Natural killer cell (primary cell): Measurements from ENCODE around the gene BBLN. TPM values are rescaled to one million over a fixed set of nuclear protein-coding genes. Genes with fewer than 3 reads are reported as not detected.

Experiments
- ATAC-seq, 3 donors: fragments of 150-1000 bp in 2 of 3; fragments of 200-7000 bp in 1 of 3; cut with Tn5 transposase; 1 replicate in 1 of 3; 2 replicates in 2 of 3; pipeline ENCODE4 v1.10.0; 2021; ENCODE audit warnings: mild to moderate bottlenecking in 2 of 3, moderate library complexity in 2 of 3
- DNase-seq, 2 donors: peaks; one replicate each; pipeline versions ENCODE4 v3.0.0 to v3.0.0-alpha.2; 2013 to 2021; ENCODE audit warnings: mixed read lengths in 1 of 2
- H3K27ac ChIP-seq: one replicate; pipeline ENCODE4 v1.5.1; 2013; ENCODE audit warnings: mild to moderate bottlenecking, low read length
- H3K27me3 ChIP-seq: one replicate; pipeline ENCODE4 v1.6.1; 2013; ENCODE audit warnings: low read length; ENCODE audit not compliant: control insufficient read depth, insufficient read depth
- H3K36me3 ChIP-seq: one replicate; pipeline ENCODE4 v1.6.1; 2013; ENCODE audit warnings: low read length; ENCODE audit not compliant: control insufficient read depth, insufficient read depth
- H3K4me1 ChIP-seq: one replicate; pipeline ENCODE4 v1.6.1; 2013; ENCODE audit warnings: low read length; ENCODE audit not compliant: control insufficient read depth, insufficient read depth
- H3K4me3 ChIP-seq: one replicate; pipeline ENCODE4 v1.5.1; 2013; ENCODE audit warnings: low read length
- H3K9me3 ChIP-seq: one replicate; pipeline ENCODE4 v1.6.1; 2013; ENCODE audit warnings: low read length; ENCODE audit not compliant: control insufficient read depth, insufficient read depth
- H3K27ac Mint-ChIP-seq, 2 donors: one replicate each; pipeline ENCODE4 v1.8.0; 2022; ENCODE audit warnings: mild to moderate bottlenecking in 2 of 2, mixed read lengths in 2 of 2, moderate library complexity in 1 of 2
- H3K27me3 Mint-ChIP-seq, 2 donors: one replicate each; pipeline ENCODE4 v1.8.0; 2022; ENCODE audit warnings: low read depth in 2 of 2, mixed read lengths in 2 of 2
- H3K36me3 Mint-ChIP-seq: one replicate; pipeline ENCODE4 v1.8.0; 2022; ENCODE audit warnings: mixed read lengths
- H3K4me1 Mint-ChIP-seq, 2 donors: one replicate each; pipeline ENCODE4 v1.8.0; 2022; ENCODE audit warnings: mixed read lengths in 2 of 2
- H3K4me3 Mint-ChIP-seq: one replicate; pipeline ENCODE4 v1.8.0; 2022; ENCODE audit warnings: mild to moderate bottlenecking, moderate library complexity, mixed read lengths
- H3K9me3 Mint-ChIP-seq, 2 donors: one replicate each; pipeline ENCODE4 v1.8.0; 2022; ENCODE audit warnings: mixed read lengths in 2 of 2
- WGBS: methylation state at CpG from one replicate; pipeline ENCODE4 v1.1.7; 2013; ENCODE audit warnings: missing lambda C conversion rate; ENCODE audit not compliant: insufficient coverage; 5-methylcytosine and 5-hydroxymethylcytosine counted together
- intact Hi-C: fragments of 100-400 bp; cut with micrococcal nuclease; formaldehyde crosslinking; loops from one replicate; pipeline ENCODE4 v1.14.2; 2022
- total RNA-seq, 4 donors: library from RNA; stranded (reverse); fragments of 120-200 nt in 1 of 4; gene quantifications; one replicate each; pipeline versions ENCODE4 v1.2.3 to v1.2.4, GENCODE V29; 2013 to 2022
- TF ChIP-seq, protein P1 (sequence below): fragments of 200-600 bp; IDR thresholded peaks from one replicate; pipeline ENCODE4 v1.8.0; 2022; ENCODE audit warnings: antibody characterized with exemption

BBLN gene
- total RNA-seq, 3 donors from 2014 or later (not counting 1 experiment from before 2014, with no cell fraction given), result 61.8 to 74.0 (median 69.3) TPM

DNA sequence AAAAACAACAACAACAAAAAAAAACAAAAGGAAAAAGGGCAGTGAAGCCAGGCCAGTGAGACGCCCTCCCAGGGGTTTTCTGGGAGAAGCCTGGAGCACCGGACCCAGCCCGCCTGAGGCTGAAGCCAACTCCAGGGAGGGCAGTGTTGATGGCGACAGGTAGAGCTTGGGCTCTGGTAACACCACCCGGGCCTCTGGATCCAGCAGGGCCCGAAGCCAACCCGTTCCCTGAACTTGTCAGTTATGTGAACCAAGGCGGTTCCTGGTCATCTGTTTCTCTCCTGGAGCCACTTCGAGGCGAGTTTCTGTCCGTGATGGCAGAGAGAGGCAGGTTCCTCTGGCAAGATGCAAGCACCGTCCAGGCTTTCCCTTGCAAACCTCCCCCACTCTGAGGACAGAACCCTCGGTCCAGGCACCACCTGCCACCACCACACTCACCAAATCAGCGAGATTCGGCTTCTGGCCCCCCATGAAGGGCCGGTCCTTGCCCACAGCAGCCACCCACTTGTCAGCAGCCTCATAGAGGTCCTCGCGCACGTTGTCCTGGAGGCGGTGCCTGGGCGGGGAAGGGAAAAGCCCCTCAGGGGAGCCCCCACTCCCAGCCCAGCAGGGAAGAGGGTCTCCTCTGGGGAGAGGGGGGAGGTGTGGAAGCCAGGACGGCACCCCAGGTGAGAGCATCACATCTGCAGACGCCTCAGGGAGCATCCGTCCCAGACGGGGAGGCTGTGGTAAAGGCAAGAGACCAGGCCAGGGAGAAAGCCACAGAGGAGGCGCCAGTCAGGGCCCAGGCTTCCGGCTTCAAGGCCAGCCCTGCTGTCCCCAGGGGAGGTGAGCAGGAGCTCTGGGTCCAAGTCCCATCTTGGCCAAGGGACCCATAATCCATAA is 37.9 kb upstream of the BBLN start:
- TF ChIP-seq, protein P1, sequence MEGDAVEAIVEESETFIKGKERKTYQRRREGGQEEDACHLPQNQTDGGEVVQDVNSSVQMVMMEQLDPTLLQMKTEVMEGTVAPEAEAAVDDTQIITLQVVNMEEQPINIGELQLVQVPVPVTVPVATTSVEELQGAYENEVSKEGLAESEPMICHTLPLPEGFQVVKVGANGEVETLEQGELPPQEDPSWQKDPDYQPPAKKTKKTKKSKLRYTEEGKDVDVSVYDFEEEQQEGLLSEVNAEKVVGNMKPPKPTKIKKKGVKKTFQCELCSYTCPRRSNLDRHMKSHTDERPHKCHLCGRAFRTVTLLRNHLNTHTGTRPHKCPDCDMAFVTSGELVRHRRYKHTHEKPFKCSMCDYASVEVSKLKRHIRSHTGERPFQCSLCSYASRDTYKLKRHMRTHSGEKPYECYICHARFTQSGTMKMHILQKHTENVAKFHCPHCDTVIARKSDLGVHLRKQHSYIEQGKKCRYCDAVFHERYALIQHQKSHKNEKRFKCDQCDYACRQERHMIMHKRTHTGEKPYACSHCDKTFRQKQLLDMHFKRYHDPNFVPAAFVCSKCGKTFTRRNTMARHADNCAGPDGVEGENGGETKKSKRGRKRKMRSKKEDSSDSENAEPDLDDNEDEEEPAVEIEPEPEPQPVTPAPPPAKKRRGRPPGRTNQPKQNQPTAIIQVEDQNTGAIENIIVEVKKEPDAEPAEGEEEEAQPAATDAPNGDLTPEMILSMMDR, result no peak
- Histone ChIP-seq H3K4me1 (peaks cover 31% of the 10 kb centered on the region), H3K27ac (no peak overlapping the region), H3K4me3 (no peak overlapping the region), H3K27me3 (no peaks in the 10 kb centered on the region), H3K36me3 (peaks cover 27% of the 10 kb centered on the region), H3K9me3 (no peaks in the 10 kb centered on the region)
- intact Hi-C loops, result no loop called here
- H3K9me3 Mint-ChIP-seq, result no peaks in the 10 kb centered on the region
- H3K4me3 Mint-ChIP-seq, result no peak overlapping the region
- H3K4me1 Mint-ChIP-seq, result peaks cover 13 to 27% of the 10 kb centered on the region in 2 donors
- WGBS, result 91% methylated on average over 27 of the region's 27 CpGs
- no peaks in the 10 kb centered on the region for H3K27me3 Mint-ChIP-seq
- ATAC-seq, result no peak
- H3K27ac Mint-ChIP-seq, result no peak overlapping the region
- H3K36me3 Mint-ChIP-seq, result no peaks in the 10 kb centered on the region
- no peak for DNase-seq

DNA sequence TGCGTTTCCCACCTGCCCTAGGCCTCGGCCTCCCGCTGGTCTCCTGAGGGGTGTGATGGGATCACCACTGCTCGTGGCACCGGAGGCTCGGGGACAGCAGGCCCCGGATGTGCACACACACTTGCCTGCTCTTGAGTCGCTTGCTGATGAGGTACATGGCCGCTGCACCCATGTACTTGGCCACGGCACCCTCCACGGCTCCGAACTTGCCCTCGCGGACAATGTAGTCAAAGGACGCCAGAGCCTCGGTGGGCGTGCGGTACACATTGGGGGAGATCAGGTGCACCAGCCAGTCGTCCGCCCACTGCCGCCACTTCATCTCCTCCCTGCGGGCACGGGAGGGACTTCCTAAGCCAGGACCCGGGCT is 37.3 kb upstream of the BBLN start:
- H3K27me3 Mint-ChIP-seq, result no peaks in the 10 kb centered on the region
- H3K27me3 ChIP-seq, result no peaks in the 10 kb centered on the region
- TF ChIP-seq, protein P1, result no peak
- peaks cover 27% of the 10 kb centered on the region for H3K36me3 ChIP-seq
- intact Hi-C loops, result no loop called here
- ATAC-seq (no peak), DNase-seq (no peak)
- WGBS, result 97% methylated on average over 24 of the region's 24 CpGs
- no peak overlapping the region for H3K4me3 ChIP-seq
- H3K27ac ChIP-seq, result no peak overlapping the region
- H3K9me3 Mint-ChIP-seq, result no peaks in the 10 kb centered on the region
- no peak overlapping the region for H3K4me3 Mint-ChIP-seq
- H3K4me1 Mint-ChIP-seq, result peaks cover 9 to 23% of the 10 kb centered on the region in 2 donors
- no peaks in the 10 kb centered on the region for H3K9me3 ChIP-seq
- H3K27ac Mint-ChIP-seq, result no peak overlapping the region
- H3K36me3 Mint-ChIP-seq, result no peaks in the 10 kb centered on the region
- peaks cover 25% of the 10 kb centered on the region for H3K4me1 ChIP-seq

DNA sequence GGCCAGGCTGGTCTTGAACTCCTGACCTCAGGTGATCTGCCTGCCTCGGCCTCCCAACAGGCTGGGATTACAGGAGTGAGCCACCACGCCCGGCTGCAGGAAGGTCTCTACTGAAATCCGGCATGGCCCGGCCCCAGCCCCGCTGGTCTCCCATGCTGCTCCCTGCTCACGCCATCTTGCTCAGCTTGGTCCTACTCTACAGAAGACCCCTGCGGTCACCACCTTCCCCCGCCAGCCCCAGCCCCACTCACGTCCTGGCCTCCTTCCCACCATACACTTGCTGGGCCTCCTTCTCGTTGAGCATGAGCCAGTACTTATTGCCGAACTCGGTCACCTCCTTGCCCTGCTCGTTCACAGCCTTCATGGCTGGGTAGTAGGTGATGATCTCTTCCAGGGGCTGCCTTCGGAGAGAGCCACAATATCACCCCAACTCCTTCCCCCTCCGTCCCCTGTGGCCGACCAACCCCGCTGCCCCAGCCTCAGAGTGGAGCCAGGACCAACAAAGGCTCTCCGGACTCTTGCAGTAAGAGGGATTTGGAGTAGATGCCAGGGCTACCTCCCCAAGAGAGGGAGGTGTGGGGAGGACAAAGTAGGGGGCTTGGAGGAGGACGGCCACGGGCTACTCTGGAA is 36.5 kb upstream of the BBLN start:
- no peak overlapping the region for H3K4me3 Mint-ChIP-seq
- intact Hi-C loops, result no loop called here

More for the DNA sequence above, 36.5 kb upstream of the BBLN start:
- DNase-seq (no peak), ATAC-seq (no peak)
- Mint-ChIP-seq H3K27ac (no peak overlapping the region), H3K4me1 (peaks cover 14 to 24% of the 10 kb centered on the region in 2 donors), H3K9me3 (no peaks in the 10 kb centered on the region), H3K27me3 (no peaks in the 10 kb centered on the region), H3K36me3 (no peaks in the 10 kb centered on the region)
- Histone ChIP-seq H3K36me3 (peaks cover 27% of the 10 kb centered on the region), H3K27me3 (no peaks in the 10 kb centered on the region), H3K4me3 (no peak overlapping the region), H3K4me1 (peaks cover 24% of the 10 kb centered on the region), H3K27ac (no peak overlapping the region), H3K9me3 (no peaks in the 10 kb centered on the region)
- TF ChIP-seq, protein P1, result no peak
- 95% methylated on average over 19 of the region's 21 CpGs for WGBS
